PC-9 (cell line): ENCODE data around the gene SFT2D3. TPM values are rescaled to one million over a fixed set of nuclear protein-coding genes. Genes with fewer than 3 reads are reported as not detected.

ENCODE experiments used
- BruUV-seq: library from RNA; stranded (reverse); fragments of 400-500 nt; replicated peaks from 2 replicates; lab custom pipeline; 2021; lab: Mats Ljungman, UMichigan
- CTCF ChIA-PET: fragments of 300-600 bp; sonication (Branson Sonifier 250); formaldehyde crosslinking; loops from one replicate; lab custom pipeline; 2022; ENCODE audit warnings: antibody characterized with exemption; lab: Charles Lee
- POLR2A ChIA-PET: fragments of 300-600 bp; sonication (Branson Sonifier 250); formaldehyde crosslinking; loops from one replicate; lab custom pipeline; 2022; ENCODE audit warnings: antibody characterized with exemption; ENCODE audit not compliant: unreplicated experiment; lab: Charles Lee
- DNase-seq, 2 experiments: peaks; one replicate each; pipeline versions ENCODE4 v3.0.0 to v3.0.0-alpha.2; 2015 to 2022; ENCODE audit warnings: mixed read lengths in 1 of 2
- H2AFZ ChIP-seq: fragments of 200-600 bp; sonication (generic); 2 replicates; pipeline ENCODE4 v1.8.1; 2017; ENCODE audit warnings: antibody characterized with exemption
- H3F3A ChIP-seq: fragments of 200-600 bp; sonication (generic); 2 replicates; pipeline ENCODE4 v1.8.1; 2017; ENCODE audit warnings: antibody characterized with exemption, mild to moderate bottlenecking, low read depth; ENCODE audit not compliant: insufficient read depth
- H3K27ac ChIP-seq: fragments of 200-600 bp; sonication (generic); 2 replicates; pipeline ENCODE4 v1.6.1; 2016; ENCODE audit warnings: mixed run types
- H3K27me3 ChIP-seq: fragments of 200-600 bp; sonication (generic); 2 replicates; pipeline ENCODE4 v1.6.1; 2016; ENCODE audit warnings: low read depth, mixed run types; ENCODE audit not compliant: insufficient read depth
- H3K36me3 ChIP-seq: fragments of 200-600 bp; sonication (generic); 2 replicates; pipeline ENCODE4 v1.6.1; 2016; ENCODE audit warnings: low read depth, mixed run types
- H3K4me1 ChIP-seq: fragments of 200-600 bp; sonication (generic); replicated peaks from 2 replicates; pipeline ENCODE4 v1.6.1; 2016; ENCODE audit warnings: mixed run types; ENCODE audit not compliant: insufficient read depth
- H3K4me2 ChIP-seq: fragments of 200-600 bp; sonication (generic); 2 replicates; pipeline ENCODE4 v1.6.1; 2017; ENCODE audit warnings: mixed run types
- H3K4me3 ChIP-seq: fragments of 200-600 bp; sonication (generic); 2 replicates; pipeline ENCODE4 v1.6.1; 2016; ENCODE audit warnings: mixed run types
- H3K79me2 ChIP-seq: fragments of 200-600 bp; sonication (generic); 2 replicates; pipeline ENCODE4 v1.6.1; 2017; ENCODE audit warnings: low read depth, mixed run types
- H3K9me2 ChIP-seq: fragments of 200-600 bp; sonication (generic); 2 replicates; pipeline ENCODE4 v1.8.1; 2017; ENCODE audit warnings: mild to moderate bottlenecking; ENCODE audit not compliant: insufficient read depth
- H3K9me3 ChIP-seq: fragments of 200-600 bp; sonication (generic); 2 replicates; pipeline ENCODE4 v1.8.1; 2016; ENCODE audit warnings: low read depth; ENCODE audit not compliant: insufficient read depth
- H4K20me1 ChIP-seq: fragments of 200-600 bp; sonication (generic); 2 replicates; pipeline ENCODE4 v1.8.1; 2017; ENCODE audit not compliant: insufficient read depth
- EZH2 ChIP-seq: fragments of 200-600 bp; sonication (generic); IDR thresholded peaks from 2 replicates; pipeline ENCODE4 v1.8.0; 2017; ENCODE audit warnings: antibody characterized with exemption, low read depth
- intact Hi-C: fragments of 100-400 bp; cut with micrococcal nuclease; formaldehyde crosslinking; loops from one replicate; pipeline ENCODE4 v1.10.0; 2022; ENCODE audit not compliant: unreplicated experiment
- total RNA-seq: library from RNA; stranded (reverse); gene quantifications from 2 replicates; pipeline ENCODE4 v1.2.3, GENCODE V29; 2021
- TF ChIP-seq, protein P1 (sequence below): fragments of 200-600 bp; sonication (generic); conservative IDR thresholded peaks from 2 replicates; pipeline ENCODE4 v1.6.1; 2017; ENCODE audit warnings: mixed run types, antibody characterized with exemption, mild to moderate bottlenecking, moderate library complexity

SFT2D3 gene
- total RNA-seq, 1 experiment from 2014 or later: 7.3 TPM

DNA sequence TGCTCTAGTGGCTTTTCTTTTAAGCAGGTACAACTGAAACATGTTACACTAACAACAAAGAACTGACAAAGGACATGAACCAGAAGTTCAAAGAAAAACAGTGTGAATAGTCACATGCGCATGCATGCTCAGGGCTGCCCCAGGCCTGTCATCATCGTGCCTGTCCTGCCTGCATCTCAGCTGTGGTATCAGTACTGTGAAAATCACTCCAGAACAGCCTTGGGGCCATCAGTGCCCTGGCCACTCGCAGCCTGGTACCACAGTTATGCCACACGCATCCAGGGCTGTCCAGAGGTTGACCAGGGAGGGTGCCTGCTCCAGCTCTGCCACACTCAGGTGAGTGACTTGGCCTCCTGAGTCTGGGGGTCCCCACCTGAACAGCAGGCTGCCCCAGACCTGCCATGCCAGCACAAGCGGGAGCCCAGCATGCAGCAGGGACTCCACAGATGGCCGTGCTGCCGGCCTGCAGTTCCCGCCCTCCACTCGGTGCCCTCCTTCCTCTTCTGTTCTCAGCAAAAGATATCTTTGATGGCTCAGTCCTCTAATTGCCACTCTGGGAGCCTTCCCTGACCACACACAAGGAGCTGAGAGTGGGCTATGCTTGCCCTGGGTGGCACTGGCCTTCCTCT lies 38.2 kb upstream of the SFT2D3 start:
- Histone ChIP-seq H2AFZ (no peak overlapping the region), H3K27me3 (peaks cover 38% of the 10 kb centered on the region), H3F3A (no peaks in the 10 kb centered on the region), H4K20me1 (no peaks in the 10 kb centered on the region), H3K79me2 (no peaks in the 10 kb centered on the region), H3K9me2 (no peaks in the 10 kb centered on the region), H3K4me1 (no peaks in the 10 kb centered on the region), H3K27ac (no peak overlapping the region), H3K4me2 (no peak overlapping the region), H3K4me3 (no peak overlapping the region), H3K9me3 (peaks cover 5% of the 10 kb centered on the region; the same call in 1 of the 2 replicates), H3K36me3 (no peaks in the 10 kb centered on the region)
- no peak for TF ChIP-seq EZH2
- TF ChIP-seq, protein P1, sequence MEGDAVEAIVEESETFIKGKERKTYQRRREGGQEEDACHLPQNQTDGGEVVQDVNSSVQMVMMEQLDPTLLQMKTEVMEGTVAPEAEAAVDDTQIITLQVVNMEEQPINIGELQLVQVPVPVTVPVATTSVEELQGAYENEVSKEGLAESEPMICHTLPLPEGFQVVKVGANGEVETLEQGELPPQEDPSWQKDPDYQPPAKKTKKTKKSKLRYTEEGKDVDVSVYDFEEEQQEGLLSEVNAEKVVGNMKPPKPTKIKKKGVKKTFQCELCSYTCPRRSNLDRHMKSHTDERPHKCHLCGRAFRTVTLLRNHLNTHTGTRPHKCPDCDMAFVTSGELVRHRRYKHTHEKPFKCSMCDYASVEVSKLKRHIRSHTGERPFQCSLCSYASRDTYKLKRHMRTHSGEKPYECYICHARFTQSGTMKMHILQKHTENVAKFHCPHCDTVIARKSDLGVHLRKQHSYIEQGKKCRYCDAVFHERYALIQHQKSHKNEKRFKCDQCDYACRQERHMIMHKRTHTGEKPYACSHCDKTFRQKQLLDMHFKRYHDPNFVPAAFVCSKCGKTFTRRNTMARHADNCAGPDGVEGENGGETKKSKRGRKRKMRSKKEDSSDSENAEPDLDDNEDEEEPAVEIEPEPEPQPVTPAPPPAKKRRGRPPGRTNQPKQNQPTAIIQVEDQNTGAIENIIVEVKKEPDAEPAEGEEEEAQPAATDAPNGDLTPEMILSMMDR: no peak
- POLR2A ChIA-PET: no interaction called here
- no peak for DNase-seq
- intact Hi-C loops: no loop called here
- BruUV-seq: no TSS peak
- CTCF ChIA-PET: no interaction called here

DNA sequence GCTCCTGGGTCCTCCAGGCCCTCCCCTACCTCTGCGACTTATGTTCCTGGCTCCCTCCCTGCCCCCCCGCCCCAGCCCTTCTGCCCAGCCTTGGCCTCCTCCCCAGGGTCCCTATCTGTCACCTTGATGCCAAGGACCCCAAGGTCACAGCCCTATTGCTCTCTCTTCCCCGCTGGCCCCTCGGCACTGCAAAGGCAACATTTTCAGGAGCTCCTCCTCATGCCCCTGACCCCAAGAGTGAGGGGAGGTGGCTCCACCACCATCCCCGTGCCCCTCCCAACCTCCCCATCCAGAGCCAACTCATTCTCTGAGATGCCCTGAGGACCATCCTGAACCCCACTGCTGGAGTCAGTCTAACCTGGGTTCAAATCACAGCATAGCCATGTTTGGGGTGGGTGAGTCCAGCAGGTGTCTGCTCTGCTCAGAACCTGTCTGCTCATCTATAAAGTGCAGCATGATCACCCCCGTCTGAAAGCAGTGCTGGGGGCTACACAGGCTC lies 37.7 kb upstream of the SFT2D3 start:
- TF ChIP-seq, protein P1: no peak
- TF ChIP-seq EZH2: no peak
- no peak overlapping the region for H2AFZ ChIP-seq
- no peaks in the 10 kb centered on the region for H4K20me1 ChIP-seq
- intact Hi-C loops: no loop called here
- H3K9me2 ChIP-seq: no peaks in the 10 kb centered on the region
- no peak for DNase-seq
- ChIA-PET CTCF (no interaction called here), POLR2A (no interaction called here)
- peaks cover 41% of the 10 kb centered on the region for H3K27me3 ChIP-seq
- H3K36me3 ChIP-seq: no peaks in the 10 kb centered on the region
- H3K4me3 ChIP-seq: no peak overlapping the region
- no peak overlapping the region for H3K27ac ChIP-seq
- H3F3A ChIP-seq: no peaks in the 10 kb centered on the region
- peaks cover 5% of the 10 kb centered on the region; the same call in 1 of the 2 replicates for H3K9me3 ChIP-seq
- no TSS peak for BruUV-seq
- H3K79me2 ChIP-seq: no peaks in the 10 kb centered on the region
- H3K4me2 ChIP-seq: no peak overlapping the region
- H3K4me1 ChIP-seq: no peaks in the 10 kb centered on the region

DNA sequence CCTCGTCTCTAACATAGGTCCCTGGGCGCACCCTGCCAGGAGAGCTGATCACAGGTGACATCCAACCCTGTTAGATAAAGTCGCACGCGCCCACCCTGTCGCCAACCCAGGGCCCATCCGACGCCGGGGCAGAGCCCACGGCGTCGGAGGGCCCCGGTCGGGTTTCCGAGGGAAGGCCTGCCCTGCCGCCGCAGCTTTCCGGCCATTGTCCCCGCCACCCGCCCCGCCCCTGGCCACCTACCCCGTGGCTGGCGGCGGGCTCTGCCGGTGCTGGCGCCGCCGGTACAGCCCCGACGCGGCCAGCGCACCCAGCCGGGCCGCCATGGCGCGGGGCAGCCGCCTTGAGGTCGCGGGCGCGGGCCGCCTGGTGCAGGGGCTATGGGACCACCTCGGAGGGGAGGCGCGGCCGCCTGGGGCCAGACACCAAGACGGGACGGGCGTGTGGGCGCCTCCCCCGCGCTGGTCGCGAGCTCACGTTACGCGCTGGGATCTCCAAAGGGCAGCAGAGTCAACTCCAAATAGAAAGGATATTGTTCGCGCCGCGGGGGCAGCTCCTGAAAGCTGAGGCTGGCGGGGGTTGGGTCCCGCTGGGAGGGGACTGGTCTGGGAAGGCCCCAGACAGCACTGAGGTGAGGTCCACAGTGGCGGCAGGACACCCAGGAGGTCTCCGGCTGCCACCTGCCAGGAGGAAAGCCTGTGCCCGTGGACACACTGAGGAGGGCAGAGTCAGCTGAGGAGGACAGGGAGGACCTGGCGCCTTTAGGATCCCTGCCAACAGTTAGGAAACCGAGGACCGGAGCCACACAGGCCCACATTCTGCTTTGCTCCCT lies 37.0 kb upstream of the SFT2D3 start:
- BruUV-seq: no TSS peak
- Histone ChIP-seq H3K9me2 (no peaks in the 10 kb centered on the region), H3K27ac (no peak overlapping the region), H4K20me1 (no peaks in the 10 kb centered on the region), H3K36me3 (no peaks in the 10 kb centered on the region), H3K9me3 (peaks cover 5% of the 10 kb centered on the region; the same call in 1 of the 2 replicates), H3K4me2 (no peak overlapping the region), H3K4me1 (no peaks in the 10 kb centered on the region), H3F3A (no peaks in the 10 kb centered on the region), H3K4me3 (no peak overlapping the region), H3K79me2 (no peaks in the 10 kb centered on the region), H3K27me3 (peaks cover 45% of the 10 kb centered on the region), H2AFZ (no peak overlapping the region)
- no peak for TF ChIP-seq EZH2
- TF ChIP-seq, protein P1: no peak
- POLR2A ChIA-PET: no interaction called here
- DNase-seq: no peak
- CTCF ChIA-PET: no interaction called here
- intact Hi-C loops: no loop called here
